Ureter (tissue), 1 donor: Measurements from ENCODE around the gene GZMH. TPM values are rescaled to one million over a fixed set of nuclear protein-coding genes. Genes with fewer than 3 reads are reported as not detected.
"Not testable (repeated sequence)": the region's sequence is repeated elsewhere in the genome, so short reads cannot be mapped to it uniquely, and the experiment has no call there.

ENCODE experiments used
- DNase-seq: peaks from one replicate; pipeline ENCODE4 v3.0.0-alpha.2; 2020; ENCODE audit warnings: low spot score
- total RNA-seq: library from RNA; stranded (reverse); gene quantifications from one replicate; pipeline ENCODE4 v1.2.4, GENCODE V29; 2023
- donor health status: DM: yes; HTN: yes; CAD: no.

The GZMH gene, protein sequence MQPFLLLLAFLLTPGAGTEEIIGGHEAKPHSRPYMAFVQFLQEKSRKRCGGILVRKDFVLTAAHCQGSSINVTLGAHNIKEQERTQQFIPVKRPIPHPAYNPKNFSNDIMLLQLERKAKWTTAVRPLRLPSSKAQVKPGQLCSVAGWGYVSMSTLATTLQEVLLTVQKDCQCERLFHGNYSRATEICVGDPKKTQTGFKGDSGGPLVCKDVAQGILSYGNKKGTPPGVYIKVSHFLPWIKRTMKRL
- 1.3 TPM for total RNA-seq

DNA sequence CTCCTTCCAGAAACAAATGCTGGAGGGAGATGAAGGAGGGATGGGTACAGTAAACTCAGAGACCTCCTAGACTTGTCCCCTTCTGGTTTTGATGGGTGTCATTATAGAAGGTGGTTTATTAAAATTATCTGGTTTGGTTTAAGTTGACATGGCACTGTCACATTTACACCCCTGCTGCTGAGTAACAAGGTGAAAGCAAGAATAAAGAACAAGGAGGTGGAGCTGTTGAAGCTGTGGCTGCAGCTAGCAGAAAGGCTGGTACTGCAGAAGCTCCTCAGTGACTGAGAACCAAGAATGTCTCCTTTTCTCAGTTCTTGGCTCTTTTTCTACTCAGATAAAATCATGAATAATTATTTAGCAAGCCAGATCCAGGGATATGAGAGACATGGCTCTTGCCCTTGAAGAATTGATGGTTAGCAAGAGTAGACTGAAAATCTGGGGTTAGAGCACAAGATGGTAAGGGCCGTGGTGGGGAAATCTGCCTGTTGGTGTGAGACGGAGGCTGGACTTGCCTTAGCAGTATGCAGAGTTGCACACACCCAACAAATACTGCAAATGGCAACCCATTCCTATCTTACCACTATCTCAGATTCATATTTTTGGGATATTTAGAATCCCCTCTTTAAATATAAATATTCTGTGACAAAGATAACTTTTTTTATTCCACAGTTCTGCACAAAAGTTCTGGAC, at the start of gene GZMH:
Gene GZMH, minus strand, starts transcription at position 31 of the 690 bp plus-strand sequence. CDS start 72 bp downstream, outside the sequence.
- DNase-seq = no peak

DNA sequence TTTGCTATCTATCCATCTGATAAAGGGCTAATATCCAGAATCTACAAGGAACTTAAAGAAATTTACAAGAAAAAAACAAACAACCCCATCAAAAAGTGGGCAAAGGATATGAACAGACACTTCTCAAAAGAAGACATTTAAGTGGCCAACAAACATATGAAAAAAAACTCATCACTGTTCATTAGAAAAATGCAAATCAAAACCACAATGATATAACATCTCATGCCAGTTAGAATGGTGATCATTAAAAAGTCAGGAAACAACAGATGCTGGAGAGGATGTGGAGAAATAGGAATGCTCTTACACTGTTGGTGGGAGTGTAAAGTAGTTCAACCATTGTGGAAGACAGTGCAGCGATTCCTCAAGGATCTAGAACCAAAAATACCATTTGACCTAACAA, 38.9 kb upstream of the GZMH start:
- not testable (repeated sequence) for DNase-seq

DNA sequence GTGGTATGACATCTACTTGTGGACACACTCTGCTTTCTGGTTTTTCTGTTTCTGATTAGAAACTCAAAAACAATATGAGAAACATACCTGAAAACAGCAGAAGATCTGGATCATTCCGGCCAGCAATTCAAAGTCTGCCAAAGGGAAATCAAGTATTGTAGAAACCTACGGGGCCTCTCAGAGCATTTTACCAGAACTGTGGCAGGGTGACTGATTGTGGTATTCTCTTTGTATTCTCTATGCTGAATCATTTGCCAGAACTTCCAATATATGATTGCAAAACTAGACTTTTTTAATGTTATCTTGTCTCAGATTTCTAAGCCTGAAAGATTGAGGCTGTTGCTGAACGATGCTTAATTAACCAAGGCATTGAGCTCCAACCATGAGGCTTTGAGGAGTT, 30.4 kb upstream of the GZMH start:
- DNase-seq = no peak

DNA sequence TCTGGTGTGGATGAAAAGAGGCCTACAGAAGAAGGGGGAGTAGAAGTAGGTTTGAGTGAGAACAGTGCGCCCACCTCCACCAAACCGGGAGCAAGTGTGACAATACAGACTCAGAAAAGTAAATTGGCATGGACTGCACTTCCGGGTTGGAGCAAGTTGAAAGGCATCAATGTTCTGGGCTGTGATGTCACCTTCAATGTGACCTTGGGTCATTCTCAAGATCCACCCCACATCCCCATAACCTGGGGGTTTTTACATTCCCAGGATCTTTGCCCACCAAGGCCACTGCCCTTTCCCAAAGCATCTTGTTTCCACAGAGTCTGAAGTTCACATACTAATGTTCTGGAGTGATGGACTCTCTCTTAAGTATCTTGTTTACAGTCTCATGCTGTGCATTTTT, 29.8 kb upstream of the GZMH start:
- no peak for DNase-seq

DNA sequence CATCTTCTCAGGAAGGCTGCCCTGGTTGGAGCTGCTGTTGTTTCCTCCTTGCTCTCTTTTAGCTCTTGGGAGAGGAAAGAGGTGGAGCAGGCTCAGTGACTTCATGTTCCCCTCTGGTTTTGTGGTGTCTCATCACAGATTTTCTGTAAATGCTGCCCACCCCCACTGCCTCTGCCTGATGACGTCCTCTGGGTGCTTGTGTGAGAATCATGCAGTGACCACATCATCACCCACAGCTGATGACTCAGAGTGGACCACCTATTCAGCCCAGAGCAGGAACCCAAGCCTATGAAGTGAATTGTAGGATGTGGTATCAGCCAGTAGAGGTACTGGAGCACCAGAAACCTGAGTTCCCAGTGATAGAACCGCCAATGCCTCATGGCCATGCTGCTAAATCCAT, 24.7 kb upstream of the GZMH start, which contains the start of gene GZMB:
Gene GZMB, minus strand, starts transcription at position 33 of the 400 bp plus-strand sequence. Its CDS starts 30 bp downstream, at position 3.
- DNase-seq = no peak

DNA sequence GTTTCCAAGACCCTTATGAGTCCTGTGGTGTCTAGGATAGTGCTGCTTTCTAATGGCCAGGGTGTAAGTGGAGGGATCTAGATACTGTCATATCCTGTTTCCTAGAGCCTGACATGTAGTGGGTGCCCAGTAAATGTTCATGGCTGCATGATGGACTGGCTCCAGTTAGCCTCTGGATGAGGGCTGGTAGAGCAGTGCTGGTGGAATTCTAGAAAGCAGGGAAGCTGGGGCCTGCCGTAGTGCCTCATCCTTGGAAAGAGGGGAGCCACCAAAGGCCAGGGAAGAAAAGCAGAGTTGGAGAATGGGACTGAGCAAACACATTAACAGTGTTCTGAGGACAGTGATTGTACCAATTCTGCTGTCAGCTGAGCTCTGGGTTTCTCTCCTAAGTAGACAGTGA, 23.9 kb upstream of the GZMH start:
- DNase-seq = no peak

DNA sequence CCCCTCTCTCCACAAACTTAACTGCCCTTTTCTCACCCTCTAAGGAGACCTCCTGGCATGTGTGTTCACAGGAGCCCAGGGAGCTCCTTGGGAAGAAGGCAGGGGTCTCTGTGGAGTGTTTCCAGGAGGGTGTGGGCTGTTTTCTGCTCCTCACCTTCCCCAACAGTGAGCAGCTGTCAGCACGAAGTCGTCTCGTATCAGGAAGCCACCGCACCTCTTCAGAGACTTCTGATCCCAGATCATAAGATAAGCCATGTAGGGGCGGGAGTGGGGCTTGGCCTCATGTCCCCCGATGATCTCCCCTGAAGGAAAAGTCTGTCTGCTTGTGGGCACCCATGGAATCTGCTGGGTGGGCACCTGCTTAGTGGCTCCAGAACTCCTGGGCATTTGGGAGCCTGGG, 23.3 kb upstream of the GZMH start:
- no peak for DNase-seq

DNA sequence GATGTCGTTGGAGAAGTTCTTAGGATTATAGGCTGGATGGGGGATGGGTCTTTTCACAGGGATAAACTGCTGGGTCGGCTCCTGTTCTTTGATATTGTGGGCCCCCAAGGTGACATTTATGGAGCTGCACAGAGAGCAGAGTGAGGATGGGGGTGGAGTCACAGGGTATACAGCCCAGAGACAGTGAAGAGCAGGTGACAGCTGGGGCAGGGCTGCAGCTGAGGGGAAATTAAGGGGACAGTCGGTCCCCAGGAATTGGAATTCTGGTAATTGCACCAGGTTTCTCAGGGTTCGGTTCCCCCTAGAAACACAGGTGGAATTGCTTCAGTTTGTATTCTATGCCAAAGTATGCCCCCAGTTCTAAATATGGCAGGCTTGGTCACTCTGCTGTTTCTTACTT, 22.9 kb upstream of the GZMH start:
- DNase-seq = no peak

DNA sequence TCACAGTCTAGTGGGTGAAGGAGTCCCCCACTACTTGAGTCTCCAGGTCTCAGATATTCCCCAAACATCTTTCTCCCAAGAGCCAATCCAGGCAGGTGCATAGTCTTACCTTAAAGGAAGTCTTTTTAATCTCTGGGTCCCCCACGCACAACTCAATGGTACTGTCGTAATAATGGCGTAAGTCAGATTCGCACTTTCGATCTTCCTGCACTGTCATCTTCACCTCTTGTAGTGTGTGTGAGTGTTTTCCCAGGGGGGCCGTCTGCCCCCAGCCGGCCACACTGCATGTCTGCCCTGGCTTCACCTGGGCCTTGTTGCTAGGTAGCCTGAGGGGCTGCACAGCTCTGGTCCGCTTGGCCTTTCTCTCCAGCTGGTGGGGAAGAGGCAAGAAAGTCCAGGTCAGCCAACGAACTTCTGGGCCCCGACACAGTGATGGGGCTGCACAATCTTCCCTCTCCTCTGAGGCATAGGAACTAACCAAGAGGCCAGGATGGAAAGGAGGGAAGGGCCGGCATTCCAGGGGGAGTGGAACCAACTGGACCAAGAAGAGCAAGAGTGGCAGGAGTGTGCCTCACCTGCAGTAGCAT, 22.4 kb upstream of the GZMH start:
- no peak for DNase-seq

DNA sequence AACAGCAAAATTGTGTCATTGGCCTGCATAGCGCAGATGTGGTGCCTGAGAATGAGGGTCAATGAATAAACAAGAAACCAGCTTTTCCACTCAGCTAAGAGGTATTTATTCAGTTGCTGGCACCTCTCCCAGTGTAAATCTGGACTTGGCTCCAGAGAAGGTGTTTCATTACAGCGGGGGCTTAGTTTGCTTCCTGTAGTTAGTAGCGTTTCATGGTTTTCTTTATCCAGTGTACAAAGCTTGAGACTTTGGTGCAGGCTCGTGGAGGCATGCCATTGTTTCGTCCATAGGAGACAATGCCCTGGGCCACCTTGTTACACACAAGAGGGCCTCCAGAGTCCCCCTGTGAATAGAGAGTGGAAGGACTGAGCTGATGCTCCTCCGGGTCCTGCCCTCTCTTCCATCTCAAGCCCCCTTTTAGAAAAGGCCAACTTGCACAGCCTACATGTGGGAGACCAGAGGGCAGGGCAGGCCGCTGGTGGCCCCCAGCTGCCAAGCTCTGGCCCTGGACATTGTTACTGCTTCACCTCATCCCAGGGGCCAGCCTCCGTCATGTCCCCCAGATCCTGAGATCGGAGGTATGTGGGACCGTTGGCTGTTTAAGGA, 21.5 kb upstream of the GZMH start:
- DNase-seq = no peak

DNA sequence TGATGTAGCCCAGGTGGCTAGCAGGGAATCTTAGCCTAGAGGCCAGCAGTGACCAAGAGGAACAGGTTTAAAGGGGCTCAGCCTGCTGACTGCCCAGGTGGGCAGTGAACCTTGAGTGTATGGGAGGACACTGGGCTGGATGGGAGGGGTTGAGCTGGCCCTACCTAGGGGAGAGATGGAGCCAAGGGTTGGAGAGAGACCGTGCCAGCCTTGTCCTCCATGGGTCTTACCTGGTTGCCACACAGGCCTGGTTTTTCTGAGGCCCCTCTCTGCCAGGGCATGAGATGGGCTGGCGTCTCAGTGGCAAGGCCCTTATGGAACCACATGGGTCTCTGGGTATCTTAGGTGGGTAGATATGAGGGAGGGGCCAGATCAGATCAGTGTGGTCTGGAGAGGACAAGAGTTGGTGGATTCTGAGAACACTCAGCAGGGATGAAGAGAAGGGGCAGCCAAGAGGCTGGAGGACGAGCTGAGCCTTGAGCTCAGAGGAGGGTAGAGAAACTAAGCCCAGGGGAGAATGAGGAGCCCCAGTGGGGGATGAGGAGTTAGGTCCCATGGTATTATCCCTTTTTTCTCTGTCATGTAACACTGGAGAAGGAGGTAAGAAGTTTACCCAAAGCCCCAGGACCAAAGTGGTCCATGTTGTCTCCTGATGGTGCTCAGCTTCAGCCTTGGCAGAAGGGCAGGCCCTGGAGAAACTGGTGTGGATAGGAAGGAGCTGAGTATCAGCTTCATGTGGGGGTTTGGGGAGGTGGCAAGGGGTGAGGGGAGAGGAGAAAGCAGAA, 20.8 kb upstream of the GZMH start:
- DNase-seq = no peak

DNA sequence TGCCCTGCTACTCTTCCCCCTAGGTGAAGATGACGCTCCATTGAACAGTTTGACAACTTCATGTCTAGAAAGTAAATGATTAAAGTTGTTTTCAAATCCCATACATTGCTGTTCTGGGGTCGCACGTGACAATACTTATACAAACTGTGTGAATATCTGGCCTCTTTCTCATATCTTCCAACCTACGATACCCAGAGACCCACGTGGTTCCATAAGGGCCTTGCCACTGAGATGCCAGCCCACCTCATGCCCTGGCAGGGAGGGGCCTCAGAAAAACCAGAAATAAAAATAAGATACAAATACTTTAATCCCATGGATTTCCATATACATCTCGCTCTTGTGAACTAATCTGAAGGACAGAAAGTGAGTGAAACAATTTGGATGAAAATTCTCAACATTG, 20.0 kb upstream of the GZMH start:
- DNase-seq = no peak

DNA sequence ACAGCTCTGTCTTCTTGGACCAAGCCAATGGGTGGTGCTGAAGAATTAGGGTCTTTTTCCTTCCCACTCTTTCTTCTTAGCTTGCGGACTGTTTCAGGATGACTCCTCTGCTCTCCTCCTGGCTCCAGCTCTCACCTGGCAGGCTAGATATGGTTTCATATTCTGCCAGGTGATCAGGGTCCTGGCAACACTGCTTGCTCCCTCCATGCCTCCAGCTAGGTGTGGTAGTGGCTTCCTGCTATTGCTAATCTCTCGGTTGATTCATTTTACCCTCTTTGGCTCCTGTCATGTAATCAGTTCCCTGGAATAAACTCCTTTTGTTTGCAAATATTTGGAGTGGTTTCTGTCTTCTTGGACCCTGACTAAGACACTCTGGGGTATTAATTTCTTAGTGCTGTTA, 4.3 kb upstream of the GZMH start:
- DNase-seq = no peak

DNA sequence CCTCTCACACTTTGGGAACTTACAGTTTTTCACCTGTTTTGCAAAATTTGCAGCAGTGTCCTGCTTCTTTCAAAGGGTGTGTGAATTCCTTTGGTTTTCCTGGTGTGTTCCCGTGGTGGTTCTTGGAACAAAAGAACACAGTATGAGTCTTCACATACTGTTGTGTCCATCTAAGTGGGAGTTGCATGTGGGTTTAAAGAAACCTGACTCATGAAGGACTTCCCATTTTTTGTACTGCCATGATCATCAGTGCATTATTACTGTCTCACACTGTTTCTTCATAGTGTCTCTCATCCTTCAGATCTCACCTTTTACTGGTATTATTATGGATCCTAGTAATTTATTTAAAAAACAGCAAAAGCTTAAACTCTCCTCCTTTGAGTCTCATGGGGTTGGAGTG, 3.8 kb upstream of the GZMH start:
- DNase-seq = no peak

DNA sequence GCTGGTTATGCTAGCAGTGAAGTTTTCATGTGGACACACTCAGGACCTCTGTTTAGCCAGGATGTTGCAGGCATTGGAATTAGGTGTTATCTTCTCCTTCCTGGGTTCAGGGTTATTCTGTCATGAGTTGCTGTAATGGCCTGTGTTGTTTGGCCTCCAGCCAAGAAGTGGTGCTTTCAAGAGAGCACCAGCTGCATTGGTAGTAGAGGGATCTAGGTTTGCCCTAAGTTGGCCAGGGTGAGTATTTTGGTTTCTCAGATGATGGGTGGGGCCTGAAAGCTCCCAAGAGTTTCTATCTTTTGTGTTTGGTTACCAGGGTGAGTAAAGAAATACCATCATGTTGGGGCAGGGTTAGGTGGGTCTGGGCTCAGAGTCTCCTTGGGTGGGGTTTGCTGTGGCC, 2.7 kb upstream of the GZMH start:
- DNase-seq = no peak

DNA sequence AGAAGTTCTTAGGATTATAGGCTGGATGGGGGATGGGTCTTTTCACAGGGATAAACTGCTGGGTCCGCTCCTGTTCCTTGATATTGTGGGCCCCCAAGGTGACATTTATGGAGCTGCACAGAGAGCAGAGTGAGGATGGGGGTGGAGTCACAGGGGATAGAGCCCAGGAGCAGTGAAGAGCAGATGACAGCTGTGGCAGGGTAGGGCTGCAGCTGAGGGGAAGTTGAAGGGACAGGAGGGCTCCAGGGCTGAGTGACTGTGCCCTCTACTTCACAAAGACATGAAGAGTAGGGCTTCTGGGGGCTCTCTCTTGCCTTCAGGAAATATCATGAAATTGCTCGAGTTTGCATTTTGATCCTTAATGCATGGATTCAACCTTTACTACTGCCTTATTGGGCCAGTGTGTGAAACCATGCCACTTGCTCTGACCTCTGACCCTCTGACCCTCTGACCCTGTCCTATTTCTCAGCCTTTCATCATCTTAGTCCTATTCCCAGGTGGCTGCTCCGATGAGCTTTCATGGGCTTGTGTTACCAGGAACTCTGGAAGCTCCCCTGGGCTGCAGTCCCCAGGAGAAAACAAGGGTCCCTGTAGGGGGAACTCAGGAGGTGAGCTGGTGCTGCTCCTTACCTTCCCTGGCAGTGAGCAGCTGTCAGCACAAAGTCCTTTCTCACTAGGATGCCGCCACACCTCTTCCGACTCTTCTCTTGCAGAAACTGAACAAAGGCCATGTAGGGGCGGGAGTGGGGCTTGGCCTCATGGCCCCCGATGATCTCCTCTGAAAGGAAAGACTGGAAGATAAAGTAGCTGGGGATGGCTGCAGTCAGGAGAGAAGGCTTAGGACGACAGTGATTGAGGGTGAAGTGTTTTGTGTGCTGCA, 1.6 kb downstream of the GZMH start:
- DNase-seq = no peak

DNA sequence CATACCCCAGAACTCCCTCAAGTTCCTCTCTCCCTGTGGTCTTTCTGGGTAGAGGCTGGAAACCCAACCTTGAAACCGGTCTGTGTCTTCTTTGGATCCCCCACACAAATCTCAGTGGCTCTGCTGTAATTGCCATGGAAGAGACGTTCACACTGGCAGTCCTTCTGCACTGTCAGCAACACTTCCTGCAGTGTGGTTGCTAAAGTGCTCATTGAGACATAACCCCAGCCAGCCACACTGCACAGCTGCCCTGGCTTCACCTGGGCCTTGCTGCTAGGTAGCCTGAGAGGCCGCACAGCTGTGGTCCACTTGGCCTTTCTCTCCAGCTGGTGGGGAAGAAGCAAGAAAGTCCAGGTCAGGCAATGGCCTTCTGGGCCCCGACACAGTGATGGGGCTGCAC, 2.4 kb downstream of the GZMH start:
- no peak for DNase-seq

DNA sequence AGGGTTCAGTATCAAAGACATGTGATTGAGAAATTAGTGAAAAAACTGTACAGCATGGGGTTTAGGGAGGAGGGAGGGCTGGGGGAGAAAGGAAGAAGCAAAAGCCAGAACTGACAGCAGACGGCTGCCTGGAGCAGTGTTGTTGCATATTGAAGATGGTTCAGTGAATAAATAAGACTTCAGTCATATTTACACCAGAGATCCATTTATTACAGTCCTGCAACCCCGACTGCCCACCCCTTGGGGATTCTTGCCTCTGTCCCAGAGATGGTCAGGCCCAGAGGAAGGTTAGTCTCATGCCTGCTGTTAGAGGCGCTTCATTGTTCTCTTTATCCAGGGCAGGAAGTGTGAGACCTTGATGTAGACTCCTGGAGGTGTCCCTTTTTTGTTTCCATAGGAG, 3.2 kb downstream of the GZMH start:
- DNase-seq = no peak

DNA sequence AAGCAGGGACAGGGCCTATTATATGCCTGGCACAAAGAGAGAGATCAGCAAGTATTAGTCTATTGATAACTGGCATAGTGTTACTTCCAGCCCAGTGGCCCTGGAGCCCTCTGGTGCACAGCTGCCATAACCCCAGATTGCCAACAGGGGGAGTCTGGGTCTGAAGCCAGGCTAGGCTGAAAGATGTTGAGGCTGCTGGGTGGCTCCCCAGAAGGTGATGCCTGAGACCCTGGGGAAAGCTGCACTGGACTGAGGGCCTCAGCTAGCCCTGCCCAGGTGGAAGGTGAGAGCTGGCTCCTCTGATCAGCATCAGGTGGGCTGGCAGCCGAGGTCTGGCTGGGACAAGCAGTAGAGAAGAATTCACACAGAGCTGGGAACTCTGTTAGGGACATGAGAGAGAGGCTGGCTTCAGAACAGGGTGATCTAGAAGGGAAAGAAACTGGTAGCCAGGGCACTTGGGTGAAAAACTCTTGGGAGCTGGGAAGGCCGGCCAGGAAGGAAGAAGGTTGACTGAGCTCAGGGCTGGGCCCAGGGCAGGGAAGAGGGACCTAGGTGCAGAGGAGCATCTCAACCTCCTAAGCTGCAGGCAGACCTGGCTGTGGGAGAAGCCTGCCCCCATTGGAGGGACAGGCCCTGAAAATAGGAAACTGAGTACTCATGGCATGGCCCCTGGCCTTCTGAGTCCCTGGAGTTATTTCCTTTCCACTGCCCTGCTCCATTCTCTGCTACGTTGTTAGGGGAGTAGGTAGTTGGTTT, 3.9 kb downstream of the GZMH start:
- DNase-seq = peak; percentile 54

DNA sequence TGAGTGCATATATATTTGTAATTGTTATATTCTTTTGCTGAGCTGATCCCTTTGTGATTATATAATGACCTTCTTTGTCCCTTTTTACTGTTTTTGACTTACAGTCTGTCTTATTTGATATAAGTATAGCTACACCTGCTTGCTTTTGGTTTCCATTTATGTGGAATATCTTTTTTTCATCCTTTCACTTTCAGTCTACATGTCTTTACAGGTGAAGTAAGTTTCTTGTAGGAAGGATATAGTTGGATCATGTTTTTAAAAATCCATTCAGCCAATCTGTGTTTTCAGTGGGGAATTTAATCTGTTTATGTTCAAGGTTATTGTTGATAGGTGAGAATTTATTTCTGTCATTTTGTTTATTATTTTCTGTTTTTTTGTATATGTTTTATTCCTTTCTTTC, 12.1 kb downstream of the GZMH start:
- no peak for DNase-seq
